8988T (cell line): ENCODE results near the gene GTF2E1.
"Not testable (repeated sequence)": the region's sequence is repeated elsewhere in the genome, so short reads cannot be mapped to it uniquely, and the experiment has no call there.

Experiments used
- DNase-seq: peaks from one replicate; pipeline ENCODE4 v3.0.0; 2011

Gene GTF2E1

GRCh38 chr3:120742198-120742848 lies at the start of gene GTF2E1, which contains the start of gene RABL3:
Gene GTF2E1 (plus strand): TSS chr3:120742744. CDS start chr3:120750553, 7,809 bp downstream.
Gene RABL3 (minus strand): TSS chr3:120742516. CDS start chr3:120742507, 9 bp downstream.
- peak; percentile 70 for DNase-seq

- no peak for DNase-seq
Measured at GRCh38 chr3:120693439-120694171, 48.9 kb upstream of the GTF2E1 start.

GRCh38 chr3:120699333-120699732 lies 43.2 kb upstream of the GTF2E1 start:
- no peak for DNase-seq

GRCh38 chr3:120705884-120706582 lies 36.5 kb upstream of the GTF2E1 start:
- no peak for DNase-seq

- no peak for DNase-seq
Measured at GRCh38 chr3:120706950-120707349, 35.6 kb upstream of the GTF2E1 start.

- no peak for DNase-seq
Measured at GRCh38 chr3:120708408-120708807, 34.1 kb upstream of the GTF2E1 start.

- no peak for DNase-seq
Measured at GRCh38 chr3:120710369-120710768, 32.2 kb upstream of the GTF2E1 start.

- DNase-seq, result no peak
Measured at GRCh38 chr3:120713262-120713661, 29.3 kb upstream of the GTF2E1 start.

- not testable (repeated sequence) for DNase-seq
Measured at GRCh38 chr3:120719167-120719834, 23.2 kb upstream of the GTF2E1 start.

- no peak for DNase-seq
Measured at GRCh38 chr3:120726791-120727190, 15.8 kb upstream of the GTF2E1 start.

- DNase-seq, result no peak
Measured at GRCh38 chr3:120730576-120731542, 11.7 kb upstream of the GTF2E1 start.

- not testable (repeated sequence) for DNase-seq
Measured at GRCh38 chr3:120738006-120738405, 4.5 kb upstream of the GTF2E1 start.

GRCh38 chr3:120741320-120741719 lies 1.2 kb upstream of the GTF2E1 start:
- no peak for DNase-seq

- no peak for DNase-seq
Measured at GRCh38 chr3:120741837-120742197, 727 bp upstream of the GTF2E1 start.

- DNase-seq, result no peak
Measured at GRCh38 chr3:120742849-120743365, 363 bp downstream of the GTF2E1 start.

GRCh38 chr3:120743556-120744195 lies 1.1 kb downstream of the GTF2E1 start:
- no peak for DNase-seq

GRCh38 chr3:120745466-120745865 lies 2.9 kb downstream of the GTF2E1 start:
- DNase-seq, result no peak

GRCh38 chr3:120749843-120750242 lies 7.3 kb downstream of the GTF2E1 start:
- DNase-seq, result no peak

GRCh38 chr3:120752230-120752629 lies 9.7 kb downstream of the GTF2E1 start:
- DNase-seq, result no peak

- DNase-seq, result no peak
Measured at GRCh38 chr3:120752865-120753264, 10.3 kb downstream of the GTF2E1 start.

- DNase-seq, result no peak
Measured at GRCh38 chr3:120753810-120754209, 11.3 kb downstream of the GTF2E1 start.
